GM23338 (cell line): ENCODE results near the gene OR6N1. TPM values are rescaled to one million over a fixed set of nuclear protein-coding genes. Genes with fewer than 3 reads are reported as not detected.

ENCODE experiments used
- polyA plus RNA-seq: library from polyadenylated mRNA; unstranded; fragments of >200 nt; fragmentation: Nextera tagmentation; extraction: Ambion mirVana; gene quantifications from 2 replicates; pipeline ENCODE4 v1.2.1, GENCODE V29; 2016
- small RNA-seq: library from RNA; depleted of rRNA; stranded (forward); fragments of <200 nt; gene quantifications from one replicate; pipeline ENCODE3, GENCODE V24; 2014; ENCODE audit warnings: low replicate concordance
- total RNA-seq: library from RNA; depleted of rRNA; stranded (reverse); fragments of >200 nt; shearing (Covaris generic); gene quantifications from 2 replicates; pipeline ENCODE4 v1.2.3, GENCODE V29; 2014; rRNA removed

The OR6N1 gene
- total and polyA plus RNA-seq, 2 experiments from 2014 or later = not detected

Small RNA genes within 50 kb of the gene (small RNA-seq; reads per million reads assigned to genes)
- not detected for gene OR2AQ1P

Other genes with a start within 250 kb of the OR6N1 start
- not detected in 2 replicates for gene OR6Y1, start 217.8 kb downstream of the OR6N1 start, total RNA-seq
- gene OR6Y1, start 217.8 kb downstream of the OR6N1 start, polyA plus RNA-seq = not detected in 2 replicates
- not detected in 2 replicates for gene OR6P1, start 201.6 kb downstream of the OR6N1 start, total RNA-seq
- gene OR6P1, start 201.6 kb downstream of the OR6N1 start, polyA plus RNA-seq = not detected in 2 replicates
- not detected in 2 replicates for gene OR10X1, start 192.3 kb downstream of the OR6N1 start, total RNA-seq
- not detected in 2 replicates for gene OR10X1, start 192.3 kb downstream of the OR6N1 start, polyA plus RNA-seq
- gene OR10Z1, start 166.9 kb downstream of the OR6N1 start, total RNA-seq = not detected in 2 replicates
- not detected in 2 replicates for gene OR10Z1, start 166.9 kb downstream of the OR6N1 start, polyA plus RNA-seq
- gene SPTA1, start 85.5 kb downstream of the OR6N1 start, total RNA-seq = not detected in 2 replicates
- not detected in 2 replicates for gene SPTA1, start 85.5 kb downstream of the OR6N1 start, polyA plus RNA-seq
- not detected in 2 replicates for gene OR6K2, start 71.5 kb downstream of the OR6N1 start, total RNA-seq
- not detected in 2 replicates for gene OR6K2, start 71.5 kb downstream of the OR6N1 start, polyA plus RNA-seq
- not detected in 2 replicates for gene OR6K3, start 51.5 kb downstream of the OR6N1 start, total RNA-seq
- not detected in 2 replicates for gene OR6K3, start 51.5 kb downstream of the OR6N1 start, polyA plus RNA-seq
- not detected in 2 replicates for gene OR6K6, start 17.5 kb downstream of the OR6N1 start, total RNA-seq
- not detected in 2 replicates for gene OR6K6, start 17.5 kb downstream of the OR6N1 start, polyA plus RNA-seq
- not detected in 2 replicates for gene OR6N2, start 9.0 kb upstream of the OR6N1 start, total RNA-seq
- not detected in 2 replicates for gene OR6N2, start 9.0 kb upstream of the OR6N1 start, polyA plus RNA-seq
- gene MNDA, start 59.2 kb upstream of the OR6N1 start, total RNA-seq = not detected in 2 replicates
- not detected in 2 replicates for gene MNDA, start 59.2 kb upstream of the OR6N1 start, polyA plus RNA-seq
- gene PYHIN1, start 159.4 kb upstream of the OR6N1 start, total RNA-seq = not detected in 2 replicates
- not detected in 2 replicates for gene PYHIN1, start 159.4 kb upstream of the OR6N1 start, polyA plus RNA-seq
- gene IFI16, start 237.7 kb upstream of the OR6N1 start, total RNA-seq = 0.31 TPM in 1 of 2 replicates, not detected in the other
- 1.3 and 2.1 TPM in 2 replicates for gene IFI16, start 237.7 kb upstream of the OR6N1 start, polyA plus RNA-seq